Measurements from ENCODE around the gene AKAP6. TPM values are rescaled to one million over a fixed set of nuclear protein-coding genes. Genes with fewer than 3 reads are reported as not detected.

The AKAP6 gene
- total and polyA plus RNA-seq, 2 of the 8 experiments (the other 6 are each of a cell fraction or from before 2014, with no cell fraction given) = 0.09 to 0.89 TPM

- H3K4me1 ChIP-seq (replicated peaks in 1 of 4; ENCODE audit: control insufficient read depth in 3 of 4, insufficient read depth in 4 of 4, low read length in 3 of 4) = no peaks in the 10 kb centered on the region
- no peak overlapping the region for H2AFZ ChIP-seq (ENCODE audit: low read length)
- no peak overlapping the region for H3K14ac ChIP-seq (ENCODE audit: insufficient read length)
- no peak overlapping the region for H2BK120ac ChIP-seq (replicated peaks; ENCODE audit: low read depth, low read length)
- H3K79me1 ChIP-seq (ENCODE audit: low read depth, low read length) = no peaks in the 10 kb centered on the region
- H4K8ac ChIP-seq (ENCODE audit: extremely low read depth, insufficient read depth, low read length) = no peak overlapping the region
- H3K4me2 ChIP-seq (ENCODE audit: insufficient read depth in 1 of 2, low read depth in 2 of 2, low read length in 2 of 2) = no peak overlapping the region
- no peaks in the 10 kb centered on the region for H3K23me2 ChIP-seq (ENCODE audit: low read depth, low read length)
- no peak overlapping the region for H2BK20ac ChIP-seq (ENCODE audit: low read length)
- DNase-seq (ENCODE audit: low read depth in 1 of 2, low spot score in 2 of 2) = no peak
- H3K23ac ChIP-seq (ENCODE audit: insufficient read length) = no peak overlapping the region
- ChIA-PET POLR2A (ENCODE audit: partially characterized antibody) (no interaction called here), CTCF (ENCODE audit: partially characterized antibody) (no interaction called here)
- no peak overlapping the region for H3K56ac ChIP-seq (replicated peaks; ENCODE audit: insufficient read length, low read depth, low read length)
- H4K5ac ChIP-seq (ENCODE audit: insufficient read length, low read depth, low read length) = no peak overlapping the region
- H2BK15ac ChIP-seq (ENCODE audit: low read length) = no peak overlapping the region
- no peak overlapping the region for H2AK5ac ChIP-seq (ENCODE audit: low read depth, low read length)
- H4K91ac ChIP-seq (replicated peaks; ENCODE audit: insufficient read length, low read length) = no peak overlapping the region
- no peaks in the 10 kb centered on the region for H3K79me2 ChIP-seq (ENCODE audit: control insufficient read depth in 1 of 2, insufficient read depth in 2 of 2, low read length in 2 of 2)
- no peak overlapping the region for H3K4ac ChIP-seq (replicated peaks; ENCODE audit: insufficient read length, low read depth, low read length)
- H2BK5ac ChIP-seq (ENCODE audit: low read depth, low read length) = no peak overlapping the region
- no peak overlapping the region for H3K9ac ChIP-seq (replicated peaks in 1 of 4; ENCODE audit: extremely low read depth in 1 of 4, low read depth in 3 of 4, low read length in 3 of 4)
- no peak overlapping the region for H2BK12ac ChIP-seq (ENCODE audit: low read depth, low read length)
- no peaks in the 10 kb centered on the region for H3K9me3 ChIP-seq (ENCODE audit: insufficient read depth in 2 of 2, low read depth in 1 of 2, low read length in 1 of 2)
- H3K18ac ChIP-seq (ENCODE audit: extremely low read depth, low read length) = no peak overlapping the region
- 91% methylated on average over 4 of the region's 4 CpGs; no CpG with 5 or more reads in 1 of the 2 experiments for WGBS, 2 experiments (ENCODE audit: extremely low coverage in 1 of 2, insufficient coverage in 1 of 2, insufficient read length in 1 of 2, insufficient replicate concordance in 2 of 2, low coverage in 1 of 2, low lambda C conversion rate in 2 of 2, missing lambda C conversion rate in 1 of 2)
- H3K27ac ChIP-seq (ENCODE audit: low read depth, low read length) = no peak overlapping the region
- H3K4me3 ChIP-seq (ENCODE audit: extremely low read depth in 1 of 4, insufficient read depth in 2 of 4, low read depth in 3 of 4, low read length in 4 of 4) = no peak overlapping the region
- H4K20me1 ChIP-seq (replicated peaks in 1 of 2; ENCODE audit: control insufficient read depth in 1 of 2, insufficient read depth in 2 of 2, low read length in 2 of 2) = no peaks in the 10 kb centered on the region
- no peaks in the 10 kb centered on the region for H3K36me3 ChIP-seq (ENCODE audit: control insufficient read depth in 2 of 4, insufficient read depth in 4 of 4, low read length in 3 of 4)
- TF ChIP-seq MAFK (IDR thresholded peaks at IDR 0.05; ENCODE audit: low read depth, low read length) = no peak
- TF ChIP-seq RBBP5 (IDR thresholded peaks at IDR 0.05; ENCODE audit: borderline replicate concordance, low read depth, low read length) = no peak
- TF ChIP-seq CEBPB (IDR thresholded peaks at IDR 0.05; ENCODE audit: low read depth, low read length) = no peak
- TF ChIP-seq TEAD4 (IDR thresholded peaks at IDR 0.05; ENCODE audit: low read depth, low read length) = no peak
- TF ChIP-seq JUN (IDR thresholded peaks at IDR 0.05; ENCODE audit: low read depth, low read length) = no peak
- TF ChIP-seq SP1 (IDR thresholded peaks at IDR 0.05; ENCODE audit: low read depth, low read length) = no peak
- no peak for TF ChIP-seq TCF12 (IDR thresholded peaks at IDR 0.05; ENCODE audit: low read depth, low read length)
- no peak for TF ChIP-seq BACH1 (IDR thresholded peaks at IDR 0.05; ENCODE audit: low read length)
- TF ChIP-seq CBX8 (IDR thresholded peaks at IDR 0.05; ENCODE audit: borderline replicate concordance, low read depth, low read length) = no peak
- no peak for TF ChIP-seq GTF2F1 (IDR thresholded peaks at IDR 0.05; ENCODE audit: borderline replicate concordance, low read depth, low read length)
- TF ChIP-seq CTCF (IDR thresholded peaks at IDR 0.05; ENCODE audit: control extremely low read depth in 1 of 3, insufficient read depth in 1 of 3, low read depth in 1 of 3, low read length in 3 of 3) = no peak
- H3K27me3 ChIP-seq (replicated peaks in 1 of 4; ENCODE audit: control insufficient read depth in 3 of 4, extremely low read depth in 1 of 4, insufficient read depth in 3 of 4, low read length in 3 of 4) = no peaks in the 10 kb centered on the region
- FAIRE-seq = no peak
Observed at GRCh38 chr14:32757568-32757967, 428.5 kb downstream of the AKAP6 start.
